HG02885 (cell line): ENCODE results near the gene ADI1.
A peak's percentile ranks its signal among the peaks of the same experiment; 100 is the strongest.
"Not testable (repeated sequence)": the region's sequence is repeated elsewhere in the genome, so short reads cannot be mapped to it uniquely, and the experiment has no call there.

Source experiments
- ATAC-seq: cut with Tn5 transposase; IDR thresholded peaks from one replicate; pipeline ENCODE4 v1.9.1; 2021; ENCODE audit warnings: mild to moderate bottlenecking; ENCODE audit not compliant: unreplicated experiment, poor library complexity

ADI1 gene

DNA sequence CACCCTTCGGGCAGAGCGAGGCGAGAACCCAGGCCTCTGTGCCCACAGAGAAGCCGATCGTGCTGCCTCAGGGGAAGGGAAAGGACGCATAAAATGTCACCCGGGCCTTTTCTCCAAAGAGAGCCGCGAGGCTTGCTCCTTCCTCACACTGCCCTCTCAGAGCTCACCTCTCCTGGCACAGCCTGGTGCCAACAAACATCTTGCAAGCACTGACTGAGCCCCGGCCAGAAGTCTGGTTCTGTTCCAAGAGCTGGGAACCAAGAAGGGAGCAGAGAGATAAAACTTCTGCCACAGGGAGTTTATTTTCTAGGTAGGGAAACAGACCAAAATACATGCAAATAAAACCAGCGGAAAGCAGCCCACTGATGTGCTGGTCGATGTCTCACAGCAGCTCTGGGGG lies 13.6 kb upstream of the ADI1 start:
- ATAC-seq = no peak

DNA sequence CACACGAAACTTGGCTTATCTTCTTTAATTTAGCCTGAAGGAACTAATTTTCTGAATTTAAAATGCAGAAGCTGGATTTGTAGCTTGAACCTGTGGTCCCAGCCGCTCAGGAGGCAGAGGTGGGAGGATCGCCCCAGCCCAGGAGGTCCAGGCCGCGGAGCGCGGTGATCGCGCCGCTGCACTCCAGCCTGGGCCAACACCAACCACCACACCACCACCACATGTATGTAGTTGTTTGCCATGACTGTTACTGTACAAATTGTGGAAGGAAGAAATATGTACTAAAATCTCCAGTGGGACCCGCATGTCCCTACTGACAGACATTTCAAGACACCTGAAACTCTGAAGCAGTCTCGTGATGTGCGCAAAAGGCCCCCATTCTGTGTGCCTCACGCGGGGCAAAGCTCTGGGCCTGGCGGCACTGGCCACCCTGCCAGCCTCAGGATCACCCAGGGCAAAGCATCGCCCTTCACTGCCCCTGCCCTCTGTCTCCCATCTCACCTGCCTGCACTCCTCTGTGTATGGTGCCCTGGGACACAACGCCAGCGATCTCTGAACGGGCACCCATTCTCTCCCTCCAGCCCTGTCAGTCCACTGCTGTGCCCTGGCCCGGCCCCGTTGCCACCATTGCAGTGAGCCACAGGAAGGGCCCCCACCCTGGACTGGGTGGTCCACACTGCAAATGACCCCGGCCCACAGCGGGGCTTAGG lies 10.1 kb upstream of the ADI1 start:
- ATAC-seq = no peak

DNA sequence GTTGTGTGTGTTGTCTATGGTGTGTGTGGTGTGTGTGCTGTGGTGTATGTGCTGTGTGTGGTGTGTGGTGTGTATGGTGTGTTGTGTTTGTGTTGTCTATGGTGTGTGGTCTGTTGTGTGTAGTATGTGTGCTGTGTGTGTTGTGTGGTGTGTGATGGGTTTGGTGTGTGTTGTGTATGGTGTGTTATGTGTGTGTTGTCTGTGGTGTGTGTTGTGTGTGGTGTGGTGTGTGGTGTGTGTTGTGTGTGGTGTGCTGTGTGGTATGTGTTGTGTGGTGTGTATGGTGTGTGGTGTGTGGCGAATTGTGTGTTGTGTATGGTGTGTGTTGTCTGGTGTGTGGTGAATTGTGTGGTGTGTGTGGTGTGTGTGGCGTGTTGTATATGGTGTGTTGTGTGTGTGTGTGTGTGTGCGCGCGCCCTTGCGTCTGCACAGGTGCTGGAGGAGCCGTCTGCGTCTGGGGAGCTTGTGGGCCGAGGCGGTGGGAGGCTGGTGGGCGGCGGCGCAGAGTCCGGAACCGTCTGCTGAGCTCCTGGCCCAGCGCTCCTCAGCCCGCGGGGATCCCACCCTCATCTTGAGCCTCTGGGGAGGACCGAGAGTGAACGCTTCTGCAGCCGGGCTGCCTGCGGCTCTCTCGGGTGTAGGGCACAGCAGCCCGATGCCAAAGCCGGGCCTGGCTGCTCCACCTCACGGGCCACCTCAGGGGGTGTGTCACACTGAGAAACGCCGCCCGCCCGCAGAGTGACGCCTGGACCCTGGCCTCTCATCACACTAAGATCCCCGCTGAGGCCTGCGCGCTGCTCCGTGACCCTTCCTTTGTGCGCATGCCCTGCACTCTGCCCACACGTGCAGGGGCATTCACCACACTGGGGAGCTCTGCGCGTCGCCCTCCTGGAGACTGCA lies 8.8 kb upstream of the ADI1 start:
- no peak for ATAC-seq

GRCh38 chr2:3526871-3527270 lies 7.5 kb upstream of the ADI1 start:
- ATAC-seq = no peak

DNA sequence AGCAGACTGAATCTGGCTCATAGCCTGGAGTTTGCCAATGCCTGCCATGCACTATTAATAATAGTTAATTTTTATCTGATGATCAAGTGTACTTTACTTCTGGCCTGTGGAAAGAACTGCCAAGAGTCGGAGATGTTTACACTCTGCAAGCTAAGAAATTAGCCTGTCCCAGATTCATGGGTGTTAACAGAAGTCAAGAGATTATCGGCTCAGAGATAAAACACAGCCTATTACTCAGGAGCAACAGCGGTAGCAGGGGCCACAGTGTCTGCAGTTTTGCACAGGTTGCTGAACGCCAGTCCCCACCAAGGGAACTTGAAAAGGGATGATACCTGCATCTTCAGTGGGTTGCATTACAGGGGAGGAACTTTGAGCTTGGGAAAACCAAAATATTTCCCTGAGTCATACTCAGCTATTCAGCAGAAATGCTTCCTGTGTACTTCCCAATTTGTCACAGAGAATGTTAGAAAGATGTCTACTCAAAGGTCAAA lies 4.3 kb upstream of the ADI1 start:
- no peak for ATAC-seq

DNA sequence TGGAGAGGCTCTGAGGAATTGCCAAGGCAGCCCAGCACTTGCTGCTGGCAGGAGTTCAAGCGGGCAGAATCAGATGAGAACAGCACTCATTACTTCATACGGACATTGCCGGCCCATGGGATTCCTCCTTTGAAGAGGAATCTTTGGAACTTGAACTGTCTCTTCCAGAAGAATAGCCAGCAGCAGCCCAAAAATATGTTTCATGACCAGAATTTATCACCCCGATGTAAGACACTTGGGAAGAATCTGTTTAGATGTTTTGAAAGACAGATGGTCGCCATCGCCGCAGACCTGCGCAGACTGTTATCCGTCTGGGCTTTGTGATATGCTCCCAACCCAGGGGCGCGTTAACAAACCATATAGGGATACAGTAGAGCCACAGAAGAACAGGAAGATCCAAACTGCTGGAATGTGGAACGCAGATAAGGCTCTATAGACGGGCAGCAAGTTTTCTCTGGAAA lies 3.7 kb upstream of the ADI1 start:
- no peak for ATAC-seq

- ATAC-seq = no peak
Measured at GRCh38 chr2:3520591-3520990, 1.3 kb upstream of the ADI1 start.

DNA sequence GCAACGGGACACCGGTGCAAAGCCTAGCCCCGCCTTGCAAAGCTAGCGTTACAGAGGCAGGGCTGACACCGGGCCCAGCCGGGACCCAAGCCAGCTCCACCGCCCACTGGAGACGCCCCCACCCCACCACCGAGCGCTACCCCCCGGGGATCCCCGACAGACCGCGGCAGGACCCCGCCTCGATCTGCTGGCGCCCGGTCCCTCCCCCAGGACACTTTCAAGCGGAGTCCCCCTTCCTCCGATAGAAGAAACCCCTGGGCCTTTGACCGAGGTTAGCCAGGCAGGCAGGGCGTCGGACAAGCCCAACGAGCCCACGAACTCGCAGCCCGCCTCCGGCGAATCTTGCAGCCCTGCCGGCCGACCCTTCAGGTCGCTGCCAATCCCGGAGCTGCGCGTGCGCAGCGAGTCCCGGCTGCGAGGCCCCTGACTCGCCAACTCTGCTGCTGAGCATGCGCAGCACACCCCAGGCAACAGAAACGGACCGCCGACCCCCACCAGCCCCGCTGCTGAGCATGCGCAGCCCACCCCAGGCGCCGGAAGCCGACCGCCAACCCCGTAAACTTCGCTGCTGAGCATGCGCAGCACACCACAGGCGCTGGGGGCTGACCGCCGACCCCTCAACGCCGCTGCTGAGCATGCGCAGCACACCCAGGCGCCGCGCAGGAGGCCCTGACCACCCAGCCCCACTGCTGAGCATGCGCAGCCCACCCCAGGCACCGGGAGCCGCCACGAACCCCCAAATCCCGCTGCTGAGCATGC lies 656 bp downstream of the ADI1 start:
- ATAC-seq = peak; percentile 81

GRCh38 chr2:3517948-3518495 lies 1.3 kb downstream of the ADI1 start:
- ATAC-seq = no peak

DNA sequence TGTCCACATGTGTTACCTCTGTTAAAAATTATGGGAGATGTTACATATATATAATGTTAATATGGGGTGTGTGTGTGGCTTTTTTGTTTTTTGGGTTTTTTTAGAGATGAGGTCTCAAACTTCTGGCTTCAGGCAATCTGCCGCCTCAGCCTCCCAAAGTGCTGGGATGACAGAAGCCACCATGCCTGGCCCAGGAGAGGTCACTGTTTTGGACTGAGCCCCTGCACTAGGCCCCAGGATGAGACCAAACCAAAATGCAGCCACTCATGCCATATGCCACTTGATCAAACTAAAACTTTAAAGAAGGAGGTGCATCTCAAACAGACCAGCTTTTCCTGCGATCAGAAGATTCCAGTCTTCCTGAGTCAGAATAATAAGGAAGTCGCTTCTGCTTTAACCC lies 2.5 kb downstream of the ADI1 start:
- ATAC-seq = no peak

GRCh38 chr2:3515438-3515837 lies 3.9 kb downstream of the ADI1 start:
- ATAC-seq = not testable (repeated sequence)

- ATAC-seq = no peak
Measured at GRCh38 chr2:3513026-3513810, 6.1 kb downstream of the ADI1 start.

- no peak for ATAC-seq
Measured at GRCh38 chr2:3512086-3512485, 7.2 kb downstream of the ADI1 start.

DNA sequence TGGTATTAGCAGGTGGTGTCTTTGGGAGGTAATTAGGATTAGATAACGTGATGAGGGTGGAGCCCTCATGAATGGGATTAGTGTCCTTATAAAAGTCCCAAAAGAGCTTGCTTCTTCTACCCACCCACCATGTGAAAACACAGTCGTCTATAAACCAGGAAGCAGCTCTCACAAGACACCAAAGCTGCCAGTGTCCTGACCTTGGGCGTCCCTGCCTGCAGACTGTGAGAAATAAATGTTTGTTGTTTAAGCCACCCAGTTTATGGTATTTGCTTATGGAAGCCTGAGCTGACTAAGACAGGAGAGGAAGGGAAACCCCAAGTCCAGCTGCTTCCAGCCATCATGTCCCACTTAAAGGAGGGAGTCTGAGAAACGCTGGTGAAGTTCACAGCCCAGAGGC lies 13.6 kb downstream of the ADI1 start:
- ATAC-seq = no peak

DNA sequence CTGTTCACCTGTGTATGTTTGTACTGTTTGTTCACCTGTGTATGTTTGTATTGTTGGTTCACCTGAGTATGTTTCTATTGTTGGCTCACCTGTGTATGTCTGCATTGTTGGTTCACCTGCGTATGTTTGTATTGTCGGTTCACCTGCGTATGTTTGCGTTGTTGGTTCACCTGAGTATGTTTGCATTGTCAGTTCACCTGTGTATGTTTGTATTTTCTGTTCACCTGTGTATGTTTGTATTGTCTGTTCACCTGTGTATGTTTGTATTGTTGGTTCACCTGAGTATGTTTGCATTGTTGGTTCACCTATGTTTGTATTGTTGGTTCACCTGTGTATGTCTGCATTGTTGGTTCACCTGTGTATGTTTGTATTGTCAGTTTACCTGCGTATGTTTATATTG lies 14.6 kb downstream of the ADI1 start:
- no peak for ATAC-seq

DNA sequence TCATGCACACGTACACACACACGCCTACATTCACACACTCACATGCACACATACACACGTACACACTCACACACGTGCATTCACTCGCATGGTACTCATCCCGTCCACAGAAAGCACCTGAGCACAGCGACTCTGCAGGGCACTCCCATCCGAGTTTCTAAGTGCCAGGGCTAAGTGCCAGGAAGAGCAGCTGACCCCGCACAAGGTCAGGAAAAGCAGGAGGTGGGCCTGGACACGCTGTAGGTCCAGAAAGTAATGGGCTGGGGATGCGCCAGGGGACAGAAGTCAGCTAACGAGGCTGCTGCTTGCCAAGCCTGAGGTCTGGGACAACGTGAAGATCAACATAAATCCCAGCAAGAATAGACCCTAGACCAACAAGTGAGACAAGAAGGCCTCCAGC lies 15.8 kb downstream of the ADI1 start:
- no peak for ATAC-seq

DNA sequence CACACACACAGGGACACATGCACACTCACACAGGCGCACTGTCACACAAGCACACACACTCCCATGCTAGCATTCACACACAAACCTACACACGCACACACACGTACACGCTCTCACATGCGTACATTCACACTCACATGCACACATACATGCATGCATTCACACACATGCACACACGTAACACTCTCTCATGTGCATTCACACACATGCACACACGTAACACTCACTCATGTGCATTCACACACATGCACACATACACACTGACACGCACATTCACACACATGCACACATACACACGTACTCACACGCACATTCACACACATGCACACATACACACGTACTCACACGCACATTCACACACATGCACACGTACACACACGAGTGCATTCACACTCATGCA lies 16.3 kb downstream of the ADI1 start:
- ATAC-seq = no peak

DNA sequence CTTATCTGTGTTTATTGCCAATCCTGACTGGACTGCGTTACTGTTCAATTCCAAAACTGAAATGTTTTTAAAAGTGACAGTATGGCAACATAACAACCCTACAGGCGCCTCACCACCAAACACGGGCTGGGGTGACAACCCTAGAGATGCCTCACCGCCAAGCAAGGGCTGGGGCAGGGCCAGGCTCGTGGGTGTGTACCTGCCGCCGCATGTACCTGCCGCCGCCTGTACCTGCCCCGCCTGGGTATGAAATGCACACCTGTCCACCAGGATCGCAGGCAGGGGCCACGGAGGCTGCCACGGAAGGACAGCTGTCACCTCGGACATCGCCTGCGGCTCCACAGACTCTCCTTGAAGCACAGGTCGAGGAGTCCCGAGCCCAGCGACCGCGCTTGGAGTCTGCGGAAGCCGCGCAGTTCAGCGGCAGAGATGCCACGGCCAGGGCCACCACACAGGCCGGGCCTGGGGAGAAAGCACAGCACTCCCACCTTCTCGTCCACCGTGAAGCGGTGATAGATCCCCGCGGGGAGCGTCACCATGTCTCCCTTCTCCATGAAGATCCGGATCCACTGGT lies 18.9 kb downstream of the ADI1 start:
- no peak for ATAC-seq

DNA sequence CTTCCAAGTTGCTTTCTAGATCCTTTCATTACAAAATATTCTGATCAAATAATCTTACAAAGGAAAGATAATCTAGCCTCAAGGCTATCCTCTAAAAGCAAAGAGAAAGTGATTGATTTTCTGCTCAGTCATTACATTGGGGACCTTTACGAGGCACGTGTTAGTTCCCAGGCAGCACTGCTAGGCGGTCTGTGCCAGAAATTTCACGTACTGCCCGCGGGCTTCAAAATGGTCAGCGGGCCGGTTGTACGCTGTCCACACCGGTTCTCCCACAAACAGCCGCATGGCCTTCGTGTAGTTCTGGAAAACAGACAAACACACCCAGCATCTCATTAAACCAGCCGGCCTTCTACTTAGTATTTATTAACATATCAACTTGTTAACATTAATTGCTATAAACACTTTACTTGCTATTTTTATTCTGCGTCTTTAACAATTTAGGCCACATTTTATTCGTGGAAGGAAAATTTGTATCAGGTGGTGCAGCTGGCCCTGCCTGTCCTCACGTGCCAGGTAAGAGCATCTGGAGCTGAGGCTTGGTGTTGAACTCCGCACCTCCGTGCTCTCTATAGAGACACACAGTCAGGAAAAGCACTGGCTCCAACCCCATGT lies 20.4 kb downstream of the ADI1 start:
- ATAC-seq = no peak
